Panc1 (cell line): ENCODE results near the gene REEP2. TPM values are rescaled to one million over a fixed set of nuclear protein-coding genes. Genes with fewer than 3 reads are reported as not detected.

Experiments used
- ATAC-seq: fragments of 200-7000 bp; cut with Tn5 transposase; 2 replicates; pipeline ENCODE4 v1.9.1; 2020; ENCODE audit warnings: mild to moderate bottlenecking, moderate library complexity
- BruUV-seq: library from RNA; stranded (reverse); fragments of 400-500 nt; replicated peaks from 2 replicates; lab custom pipeline; 2021; lab: Mats Ljungman, UMichigan
- CTCF ChIA-PET: fragments of 300-600 bp; sonication (Branson Sonifier 250); formaldehyde crosslinking; loops from one replicate; lab custom pipeline; 2022; ENCODE audit warnings: antibody characterized with exemption; lab: Charles Lee
- POLR2A ChIA-PET: fragments of 300-600 bp; sonication (Branson Sonifier 250); formaldehyde crosslinking; loops from one replicate; lab custom pipeline; 2022; ENCODE audit warnings: antibody characterized with exemption; lab: Charles Lee
- DNase-seq: peaks from one replicate; pipeline ENCODE4 v3.0.0-alpha.2; 2010; ENCODE audit warnings: low read depth, low spot score
- H3K27ac ChIP-seq: 2 replicates; pipeline ENCODE4 v1.5.1; 2011; ENCODE audit warnings: mild to moderate bottlenecking, low read length, inconsistent platforms
- H3K27me3 ChIP-seq: fragments of 200-500 bp; sonication (Bioruptor generic); 2 replicates; pipeline ENCODE4 v1.6.0; 2014; ENCODE audit warnings: low read length, inconsistent platforms; ENCODE audit not compliant: control insufficient read depth, insufficient read depth
- H3K36me3 ChIP-seq: fragments of 200-500 bp; sonication (Bioruptor generic); 2 replicates; pipeline ENCODE4 v1.5.1; 2014; ENCODE audit warnings: inconsistent platforms, mild to moderate bottlenecking, low read length, moderate library complexity; ENCODE audit not compliant: control insufficient read depth, insufficient read depth
- H3K4me1 ChIP-seq: 2 replicates; pipeline ENCODE4 v1.5.1; 2011; ENCODE audit warnings: inconsistent platforms, mild to moderate bottlenecking, low read length, moderate library complexity; ENCODE audit not compliant: control insufficient read depth, insufficient read depth
- H3K4me3 ChIP-seq, 2 experiments: 2 replicates each; pipeline ENCODE4 v1.5.1; 2011 to 2012; ENCODE audit warnings: low read depth in 2 of 2, low read length in 2 of 2, mild to moderate bottlenecking in 2 of 2, inconsistent platforms in 1 of 2, moderate library complexity in 1 of 2
- H3K9me3 ChIP-seq: fragments of 200-500 bp; sonication (Bioruptor generic); 2 replicates; pipeline ENCODE4 v1.5.1; 2014; ENCODE audit warnings: low read depth, mild to moderate bottlenecking, inconsistent platforms, low read length, moderate library complexity; ENCODE audit not compliant: control insufficient read depth, insufficient read depth
- POLR2AphosphoS5 ChIP-seq: IDR thresholded peaks from 2 replicates; pipeline ENCODE4 v1.6.1; 2012; ENCODE audit warnings: mild to moderate bottlenecking, low read depth, low read length, moderate library complexity
- SIN3A ChIP-seq: IDR thresholded peaks from 2 replicates; pipeline ENCODE4 v1.6.1; 2012; ENCODE audit warnings: low read depth, mild to moderate bottlenecking, low read length, moderate library complexity, borderline replicate concordance; ENCODE audit not compliant: insufficient read depth
- TCF7L2 ChIP-seq: IDR thresholded peaks from 2 replicates; pipeline ENCODE4 v1.6.1; 2011; ENCODE audit warnings: mild to moderate bottlenecking, low read depth, low read length, inconsistent platforms
- in situ Hi-C: cut with HindIII; loops from 2 replicates; pipeline ENCODE4 v1.10.0; 2016; ENCODE audit warnings: low sequenced_read_pairs, low pct_unique_long_range_greater_than_20kb
- intact Hi-C: fragments of 100-400 bp; cut with micrococcal nuclease; formaldehyde crosslinking; loops from one replicate; pipeline ENCODE4 v1.10.0; 2022; ENCODE audit not compliant: unreplicated experiment
- total RNA-seq: library from RNA; stranded (reverse); gene quantifications from one replicate; pipeline ENCODE4 v1.2.1, GENCODE V29; 2021; ENCODE audit not compliant: unreplicated experiment
- TF ChIP-seq, protein P1 (sequence below), 2 experiments: IDR thresholded peaks; 2 replicates each; pipeline ENCODE4 v1.6.1; 2011 to 2012; ENCODE audit warnings: low read depth in 2 of 2, control low read depth in 1 of 2, low read length in 1 of 2, mild to moderate bottlenecking in 1 of 2, moderate library complexity in 1 of 2; ENCODE audit not compliant: insufficient read depth in 1 of 2
- TF ChIP-seq, protein P2 (sequence below): fragments of 450-650 bp; IDR thresholded peaks from 2 replicates; pipeline ENCODE4 v1.5.1; 2017; ENCODE audit warnings: mild to moderate bottlenecking

The REEP2 gene
- total RNA-seq, 1 experiment from 2014 or later, result 6.5 TPM

DNA sequence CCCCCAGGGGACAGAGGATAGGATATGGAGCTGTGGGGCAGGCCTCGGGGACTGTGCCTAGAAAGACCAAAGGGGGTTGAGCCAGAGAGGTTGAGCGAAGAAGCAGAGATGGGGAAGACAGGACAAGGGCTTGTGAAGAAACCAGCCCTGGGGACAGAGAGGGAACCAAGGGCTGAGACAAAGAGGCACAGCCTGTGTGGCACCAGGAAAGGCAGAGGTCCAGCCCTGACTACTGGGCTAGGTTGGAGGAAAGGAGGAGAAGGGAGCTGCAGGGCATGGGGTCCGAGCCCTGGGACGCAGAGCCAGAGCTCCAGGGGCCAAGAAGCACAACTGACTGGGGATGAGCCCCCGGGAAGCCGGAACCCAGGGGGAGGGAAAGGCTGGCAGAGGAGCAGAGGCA is 9.2 kb downstream of the REEP2 start:
- no peak overlapping the region for H3K4me3 ChIP-seq
- H3K4me1 ChIP-seq, result peaks cover 3% of the 10 kb centered on the region; the same call in 1 of the 2 replicates
- CTCF ChIA-PET, result interaction anchor here (3.8 kb wide), 1 partner anchor 56 kb away, joined by 51 read pairs; no protein-coding TSS in a partner anchor
- H3K36me3 ChIP-seq, result no peaks in the 10 kb centered on the region
- no peak overlapping the region for H3K27ac ChIP-seq
- ATAC-seq (no peak), DNase-seq (no peak)
- intact Hi-C loops, result no loop called here
- H3K27me3 ChIP-seq, result no peaks in the 10 kb centered on the region
- in situ Hi-C loops, result no loop called here
- POLR2A ChIA-PET, result interaction anchor here (0.6 kb wide), 1 partner anchor 78 kb away, joined by 3 read pairs; no protein-coding TSS in a partner anchor
- H3K9me3 ChIP-seq, result no peaks in the 10 kb centered on the region
- no TSS peak for BruUV-seq
- TF ChIP-seq SIN3A (no peak), POLR2AphosphoS5 (no peak), TCF7L2 (no peak)
- TF ChIP-seq, protein P1, sequence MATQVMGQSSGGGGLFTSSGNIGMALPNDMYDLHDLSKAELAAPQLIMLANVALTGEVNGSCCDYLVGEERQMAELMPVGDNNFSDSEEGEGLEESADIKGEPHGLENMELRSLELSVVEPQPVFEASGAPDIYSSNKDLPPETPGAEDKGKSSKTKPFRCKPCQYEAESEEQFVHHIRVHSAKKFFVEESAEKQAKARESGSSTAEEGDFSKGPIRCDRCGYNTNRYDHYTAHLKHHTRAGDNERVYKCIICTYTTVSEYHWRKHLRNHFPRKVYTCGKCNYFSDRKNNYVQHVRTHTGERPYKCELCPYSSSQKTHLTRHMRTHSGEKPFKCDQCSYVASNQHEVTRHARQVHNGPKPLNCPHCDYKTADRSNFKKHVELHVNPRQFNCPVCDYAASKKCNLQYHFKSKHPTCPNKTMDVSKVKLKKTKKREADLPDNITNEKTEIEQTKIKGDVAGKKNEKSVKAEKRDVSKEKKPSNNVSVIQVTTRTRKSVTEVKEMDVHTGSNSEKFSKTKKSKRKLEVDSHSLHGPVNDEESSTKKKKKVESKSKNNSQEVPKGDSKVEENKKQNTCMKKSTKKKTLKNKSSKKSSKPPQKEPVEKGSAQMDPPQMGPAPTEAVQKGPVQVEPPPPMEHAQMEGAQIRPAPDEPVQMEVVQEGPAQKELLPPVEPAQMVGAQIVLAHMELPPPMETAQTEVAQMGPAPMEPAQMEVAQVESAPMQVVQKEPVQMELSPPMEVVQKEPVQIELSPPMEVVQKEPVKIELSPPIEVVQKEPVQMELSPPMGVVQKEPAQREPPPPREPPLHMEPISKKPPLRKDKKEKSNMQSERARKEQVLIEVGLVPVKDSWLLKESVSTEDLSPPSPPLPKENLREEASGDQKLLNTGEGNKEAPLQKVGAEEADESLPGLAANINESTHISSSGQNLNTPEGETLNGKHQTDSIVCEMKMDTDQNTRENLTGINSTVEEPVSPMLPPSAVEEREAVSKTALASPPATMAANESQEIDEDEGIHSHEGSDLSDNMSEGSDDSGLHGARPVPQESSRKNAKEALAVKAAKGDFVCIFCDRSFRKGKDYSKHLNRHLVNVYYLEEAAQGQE (IDR thresholded peaks at IDR 0.05; ENCODE audit: insufficient read depth in 1 of 2, low read depth in 2 of 2, low read length in 1 of 2), result no peak
- TF ChIP-seq, protein P2, sequence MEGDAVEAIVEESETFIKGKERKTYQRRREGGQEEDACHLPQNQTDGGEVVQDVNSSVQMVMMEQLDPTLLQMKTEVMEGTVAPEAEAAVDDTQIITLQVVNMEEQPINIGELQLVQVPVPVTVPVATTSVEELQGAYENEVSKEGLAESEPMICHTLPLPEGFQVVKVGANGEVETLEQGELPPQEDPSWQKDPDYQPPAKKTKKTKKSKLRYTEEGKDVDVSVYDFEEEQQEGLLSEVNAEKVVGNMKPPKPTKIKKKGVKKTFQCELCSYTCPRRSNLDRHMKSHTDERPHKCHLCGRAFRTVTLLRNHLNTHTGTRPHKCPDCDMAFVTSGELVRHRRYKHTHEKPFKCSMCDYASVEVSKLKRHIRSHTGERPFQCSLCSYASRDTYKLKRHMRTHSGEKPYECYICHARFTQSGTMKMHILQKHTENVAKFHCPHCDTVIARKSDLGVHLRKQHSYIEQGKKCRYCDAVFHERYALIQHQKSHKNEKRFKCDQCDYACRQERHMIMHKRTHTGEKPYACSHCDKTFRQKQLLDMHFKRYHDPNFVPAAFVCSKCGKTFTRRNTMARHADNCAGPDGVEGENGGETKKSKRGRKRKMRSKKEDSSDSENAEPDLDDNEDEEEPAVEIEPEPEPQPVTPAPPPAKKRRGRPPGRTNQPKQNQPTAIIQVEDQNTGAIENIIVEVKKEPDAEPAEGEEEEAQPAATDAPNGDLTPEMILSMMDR, result no peak

DNA sequence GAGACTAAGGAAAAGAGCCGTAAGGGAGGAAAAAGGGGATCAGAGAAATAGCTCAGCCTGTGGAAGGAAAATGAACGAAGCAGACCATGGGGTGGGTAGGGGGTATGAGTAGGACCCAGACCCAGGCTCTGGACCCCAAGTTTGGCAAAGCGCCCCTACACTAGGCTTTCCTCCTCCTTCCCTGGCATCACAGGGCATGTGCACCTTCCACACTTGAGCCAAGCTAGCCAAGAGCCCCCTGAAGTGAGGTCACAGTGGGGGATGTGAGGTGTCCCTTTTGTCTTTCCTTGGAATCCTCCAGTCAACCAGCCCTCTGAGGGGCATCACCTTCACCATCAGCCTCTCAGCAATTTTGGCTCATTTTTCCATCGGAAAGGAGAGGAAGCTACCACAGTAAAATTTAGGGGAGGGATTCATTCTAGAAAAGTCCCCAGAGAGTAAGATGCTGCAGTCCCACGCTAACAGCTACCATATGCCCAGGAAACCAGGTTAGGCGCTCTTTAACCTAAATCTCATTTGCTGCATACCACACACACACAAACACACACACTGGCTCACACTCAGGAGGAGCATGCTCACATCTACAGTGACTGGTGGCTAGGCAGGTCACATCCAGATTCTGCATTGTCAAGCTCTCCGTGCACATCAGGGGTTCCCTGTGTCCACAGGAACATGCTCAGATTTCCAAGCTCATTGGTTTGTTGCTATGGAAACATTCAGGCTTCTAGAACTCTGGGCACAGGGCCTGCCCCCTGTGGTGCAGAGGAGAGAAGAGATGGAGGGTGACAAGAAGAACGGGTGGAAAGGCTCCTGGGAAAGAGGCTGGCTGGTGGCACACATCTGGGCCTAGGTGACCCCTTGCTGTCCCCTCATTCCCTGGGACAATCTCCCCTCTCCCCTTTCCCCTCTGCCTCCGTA is 9.9 kb downstream of the REEP2 start:
- TF ChIP-seq, protein P2, result no peak
- no TSS peak for BruUV-seq
- Histone ChIP-seq H3K4me1 (peaks cover 3% of the 10 kb centered on the region; the same call in 1 of the 2 replicates), H3K36me3 (no peaks in the 10 kb centered on the region), H3K27me3 (no peaks in the 10 kb centered on the region), H3K9me3 (no peaks in the 10 kb centered on the region), H3K27ac (no peak overlapping the region), H3K4me3 (no peak overlapping the region)
- no peak for DNase-seq
- intact Hi-C loops (no loop called here), in situ Hi-C loops (no loop called here)
- CTCF ChIA-PET, result interaction anchor here (0.6 to 3.8 kb wide), 3 partner anchors 55 to 145 kb away, joined by 3 to 51 read pairs (median 3); no protein-coding TSS in a partner anchor
- POLR2A ChIA-PET, result no interaction called here
- ATAC-seq, result no peak
